Activated T-cell treated with anti-CD3 and anti-CD28 coated beads for 4 hours (primary cell): ENCODE results near the gene ARHGAP44.

Source experiments
- DNase-seq: peaks from one replicate; pipeline ENCODE4 v3.0.0-alpha.2; 2020

Gene ARHGAP44

GRCh38 chr17:13030459-13031300 lies 241.4 kb downstream of the ARHGAP44 start:
- peak; percentile 42 for DNase-seq

- DNase-seq = peak; percentile 33
Measured at GRCh38 chr17:13031718-13032350, 242.5 kb downstream of the ARHGAP44 start.

- DNase-seq = no peak
Measured at GRCh38 chr17:13035420-13035819, 246.1 kb downstream of the ARHGAP44 start.

- no peak for DNase-seq
Measured at GRCh38 chr17:13036751-13037150, 247.5 kb downstream of the ARHGAP44 start.

GRCh38 chr17:13038931-13039665 lies 249.8 kb downstream of the ARHGAP44 start:
- no peak for DNase-seq
